ENCODE data around the gene IL36B. TPM values are rescaled to one million over a fixed set of nuclear protein-coding genes. Genes with fewer than 3 reads are reported as not detected.

The IL36B gene
- polyA plus RNA-seq, 1 experiment: not detected

GRCh38 chr2:113014067-113014466, 38.6 kb downstream of the IL36B start:
- H3K4me3 ChIP-seq (ENCODE audit: low read depth, low read length): no peak overlapping the region
- peaks cover 5% of the 10 kb centered on the region for H3K27me3 ChIP-seq (ENCODE audit: control insufficient read depth, insufficient read depth, low read length)
- TF ChIP-seq CTCF (IDR thresholded peaks at IDR 0.05; ENCODE audit: low read depth, low read length): no peak
- H3K9me3 ChIP-seq (ENCODE audit: control insufficient read depth, insufficient read depth, low read length): no peaks in the 10 kb centered on the region
- CTCF ChIA-PET: no interaction called here
- no peak overlapping the region for H3K27ac ChIP-seq (ENCODE audit: low read depth, low read length)
- POLR2A ChIA-PET: no interaction called here
- DNase-seq (ENCODE audit: low read depth, low spot score): no peak

- no peak for TF ChIP-seq CTCF (IDR thresholded peaks at IDR 0.05; ENCODE audit: low read depth, low read length)
- DNase-seq (ENCODE audit: low read depth, low spot score): no peak
- H3K27ac ChIP-seq (ENCODE audit: low read depth, low read length): no peak overlapping the region
- ChIA-PET POLR2A (no interaction called here), CTCF (no interaction called here)
- H3K27me3 ChIP-seq (ENCODE audit: control insufficient read depth, insufficient read depth, low read length): peaks cover 5% of the 10 kb centered on the region
- H3K4me3 ChIP-seq (ENCODE audit: low read depth, low read length): no peak overlapping the region
- no peaks in the 10 kb centered on the region for H3K9me3 ChIP-seq (ENCODE audit: control insufficient read depth, insufficient read depth, low read length)
Measured at GRCh38 chr2:113013336-113013661, 39.4 kb downstream of the IL36B start.

- CTCF ChIA-PET: no interaction called here
- H3K4me3 ChIP-seq (ENCODE audit: low read depth, low read length): no peak overlapping the region
- peaks cover 5% of the 10 kb centered on the region for H3K27me3 ChIP-seq (ENCODE audit: control insufficient read depth, insufficient read depth, low read length)
- TF ChIP-seq CTCF (IDR thresholded peaks at IDR 0.05; ENCODE audit: low read depth, low read length): no peak
- no peak for DNase-seq (ENCODE audit: low read depth, low spot score)
- POLR2A ChIA-PET: no interaction called here
- no peak overlapping the region for H3K27ac ChIP-seq (ENCODE audit: low read depth, low read length)
- H3K9me3 ChIP-seq (ENCODE audit: control insufficient read depth, insufficient read depth, low read length): no peaks in the 10 kb centered on the region
Measured at GRCh38 chr2:113012436-113013335, 40.0 kb downstream of the IL36B start.

GRCh38 chr2:113011108-113011507, 41.6 kb downstream of the IL36B start:
- ChIA-PET CTCF (no interaction called here), POLR2A (no interaction called here)
- no peak for DNase-seq (ENCODE audit: low read depth, low spot score)
- no peak for TF ChIP-seq CTCF (IDR thresholded peaks at IDR 0.05; ENCODE audit: low read depth, low read length)
- Histone ChIP-seq H3K27ac (ENCODE audit: low read depth, low read length) (no peak overlapping the region), H3K27me3 (ENCODE audit: control insufficient read depth, insufficient read depth, low read length) (peaks cover 5% of the 10 kb centered on the region), H3K4me3 (ENCODE audit: low read depth, low read length) (no peak overlapping the region), H3K9me3 (ENCODE audit: control insufficient read depth, insufficient read depth, low read length) (no peaks in the 10 kb centered on the region)

- H3K4me3 ChIP-seq (ENCODE audit: low read depth, low read length): no peak overlapping the region
- no peak for TF ChIP-seq CTCF (IDR thresholded peaks at IDR 0.05; ENCODE audit: low read depth, low read length)
- ChIA-PET CTCF (no interaction called here), POLR2A (no interaction called here)
- no peaks in the 10 kb centered on the region for H3K9me3 ChIP-seq (ENCODE audit: control insufficient read depth, insufficient read depth, low read length)
- H3K27me3 ChIP-seq (ENCODE audit: control insufficient read depth, insufficient read depth, low read length): peaks cover under 1% of the 10 kb centered on the region
- no peak for DNase-seq (ENCODE audit: low read depth, low spot score)
- no peak overlapping the region for H3K27ac ChIP-seq (ENCODE audit: low read depth, low read length)
Measured at GRCh38 chr2:113010088-113010487, 42.6 kb downstream of the IL36B start.
